HFF-Myc (cell line): ENCODE data around the gene EHD3.

Source experiments
- DNase-seq: peaks from one replicate; pipeline ENCODE4 v3.0.0-alpha.2; 2011; ENCODE audit warnings: low read depth; ENCODE audit errors: extremely low read depth
- H3K4me3 ChIP-seq: replicated peaks from 2 replicates; pipeline ENCODE4 v1.5.1; 2011; ENCODE audit warnings: low read depth, mild to moderate bottlenecking, control low read depth, low read length
- TF ChIP-seq, protein P1 (sequence below): IDR thresholded peaks from 2 replicates; pipeline ENCODE4 v1.5.1; 2012; ENCODE audit warnings: mild to moderate bottlenecking, low read depth, low read length, control low read depth; ENCODE audit errors: missing control alignments

EHD3 gene

DNA sequence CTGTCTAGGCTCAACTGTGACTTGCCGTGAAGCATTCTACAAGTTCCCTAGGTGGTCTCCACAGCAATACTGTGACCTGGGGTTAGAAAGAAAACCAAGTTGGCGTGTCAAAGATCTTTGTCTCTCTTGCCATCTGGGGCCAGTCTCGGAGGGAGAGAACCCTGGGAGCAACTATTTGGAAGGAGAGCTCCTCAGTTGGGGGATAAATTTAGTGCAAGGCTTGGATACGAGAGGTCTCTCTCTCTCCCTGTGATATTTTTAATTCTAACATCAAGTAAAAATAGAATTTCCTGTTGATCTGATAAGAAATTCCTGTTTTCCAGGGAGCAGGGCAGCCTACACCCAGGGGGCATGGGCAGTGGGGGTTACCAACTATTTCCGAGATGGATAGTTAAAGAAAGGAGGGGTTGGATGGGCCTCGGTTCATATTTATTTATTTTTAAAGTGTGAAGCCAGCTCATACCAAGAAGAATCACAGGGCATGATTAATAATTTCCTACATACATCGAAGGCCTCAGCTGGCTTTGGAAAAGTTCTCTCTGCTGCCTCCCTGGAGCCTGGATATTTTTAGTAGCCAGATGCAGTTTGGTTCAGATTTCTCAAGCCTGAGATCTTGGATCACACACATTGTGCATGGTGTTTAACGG, 62.8 kb downstream of the EHD3 start:
- DNase-seq: no peak
- TF ChIP-seq, protein P1, sequence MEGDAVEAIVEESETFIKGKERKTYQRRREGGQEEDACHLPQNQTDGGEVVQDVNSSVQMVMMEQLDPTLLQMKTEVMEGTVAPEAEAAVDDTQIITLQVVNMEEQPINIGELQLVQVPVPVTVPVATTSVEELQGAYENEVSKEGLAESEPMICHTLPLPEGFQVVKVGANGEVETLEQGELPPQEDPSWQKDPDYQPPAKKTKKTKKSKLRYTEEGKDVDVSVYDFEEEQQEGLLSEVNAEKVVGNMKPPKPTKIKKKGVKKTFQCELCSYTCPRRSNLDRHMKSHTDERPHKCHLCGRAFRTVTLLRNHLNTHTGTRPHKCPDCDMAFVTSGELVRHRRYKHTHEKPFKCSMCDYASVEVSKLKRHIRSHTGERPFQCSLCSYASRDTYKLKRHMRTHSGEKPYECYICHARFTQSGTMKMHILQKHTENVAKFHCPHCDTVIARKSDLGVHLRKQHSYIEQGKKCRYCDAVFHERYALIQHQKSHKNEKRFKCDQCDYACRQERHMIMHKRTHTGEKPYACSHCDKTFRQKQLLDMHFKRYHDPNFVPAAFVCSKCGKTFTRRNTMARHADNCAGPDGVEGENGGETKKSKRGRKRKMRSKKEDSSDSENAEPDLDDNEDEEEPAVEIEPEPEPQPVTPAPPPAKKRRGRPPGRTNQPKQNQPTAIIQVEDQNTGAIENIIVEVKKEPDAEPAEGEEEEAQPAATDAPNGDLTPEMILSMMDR: no peak
- no peak overlapping the region for H3K4me3 ChIP-seq

DNA sequence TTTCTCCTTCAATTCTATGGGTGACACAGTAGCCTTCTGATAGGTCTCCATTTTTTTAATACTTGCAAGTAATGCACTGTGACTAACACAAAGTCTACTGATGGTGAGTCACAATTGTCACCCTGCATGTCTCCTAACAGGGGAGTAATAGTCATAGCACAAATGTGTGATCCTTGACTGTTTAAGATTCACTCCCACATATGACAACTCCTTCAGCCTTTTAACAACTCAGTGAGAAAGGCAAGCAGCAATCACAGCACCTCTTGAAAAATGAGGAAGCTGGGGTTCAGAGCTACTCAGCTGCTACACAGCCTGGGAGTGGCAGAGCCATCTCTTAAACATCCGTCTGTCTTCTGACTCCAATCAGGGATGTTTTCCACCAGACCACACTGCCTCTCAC, 63.8 kb downstream of the EHD3 start:
- no peak overlapping the region for H3K4me3 ChIP-seq
- DNase-seq: no peak
- TF ChIP-seq, protein P1: no peak

DNA sequence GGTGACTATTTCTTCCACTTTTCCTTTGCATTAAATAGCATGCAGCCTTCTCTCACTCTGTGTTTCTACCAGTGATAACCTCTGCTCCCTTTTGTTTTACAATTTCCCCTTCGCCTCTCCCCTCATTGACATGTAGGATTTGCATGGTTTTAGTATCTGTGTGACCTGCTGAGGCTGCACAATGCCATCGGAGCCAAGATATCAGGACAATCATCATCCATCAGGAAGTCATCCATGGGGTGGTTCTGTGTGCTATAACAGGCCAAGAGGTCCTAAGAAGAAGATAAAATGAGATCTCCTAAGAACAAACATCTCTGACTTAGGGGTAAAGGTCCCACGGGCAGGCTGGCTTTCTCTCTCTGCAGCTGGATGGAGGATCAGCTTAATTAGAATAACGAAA, 65.6 kb downstream of the EHD3 start:
- TF ChIP-seq, protein P1: no peak
- DNase-seq: no peak
- no peak overlapping the region for H3K4me3 ChIP-seq

DNA sequence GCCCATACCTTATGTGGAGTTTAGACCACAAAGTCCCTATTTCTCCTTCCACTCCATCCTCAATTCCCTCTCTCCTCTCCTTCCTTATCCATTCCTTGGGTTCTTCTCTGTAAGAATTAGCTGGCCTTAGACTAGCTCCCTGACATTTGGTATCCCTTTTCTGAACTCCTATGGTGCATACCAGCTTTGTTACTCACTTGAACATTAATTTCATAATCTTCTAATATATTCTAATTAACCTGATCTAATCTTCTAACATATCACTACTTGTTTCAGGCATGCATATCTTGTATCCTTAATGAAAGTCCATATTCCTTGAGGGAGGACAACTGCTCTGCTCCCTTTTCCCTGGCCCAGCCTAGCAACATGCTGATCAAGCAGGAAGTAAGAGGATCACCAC, 66.4 kb downstream of the EHD3 start:
- no peak overlapping the region for H3K4me3 ChIP-seq
- TF ChIP-seq, protein P1: no peak
- no peak for DNase-seq

DNA sequence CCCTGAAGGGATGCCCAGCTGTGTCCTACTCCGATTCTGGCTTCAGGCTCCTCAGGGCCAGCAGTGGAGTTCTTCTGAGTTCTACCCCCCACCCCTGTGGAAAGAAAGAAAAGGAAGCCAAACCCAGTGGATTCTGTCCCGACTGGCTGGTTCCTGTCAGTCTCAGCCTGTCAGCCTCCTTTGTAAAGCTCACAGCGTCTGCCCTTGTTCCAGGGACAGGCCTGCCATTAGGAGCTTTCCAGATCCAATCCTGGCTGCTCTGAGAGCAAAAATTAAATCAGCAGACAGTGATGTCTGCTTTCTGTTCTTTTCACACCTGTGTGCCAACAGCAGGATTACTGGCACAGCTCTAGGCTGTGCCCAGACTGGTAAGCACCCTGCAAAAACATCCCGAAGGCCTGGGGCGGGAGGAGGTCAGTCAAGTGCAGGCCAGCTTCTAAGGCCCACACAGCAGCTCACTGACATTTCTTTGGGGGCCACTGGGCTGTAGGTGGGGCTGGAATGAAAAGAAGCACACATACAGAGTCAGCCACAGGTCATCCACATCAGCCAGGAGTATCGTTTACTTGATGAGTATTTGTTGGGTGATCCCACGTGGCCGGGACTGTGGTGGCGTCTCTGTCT, 69.1 kb downstream of the EHD3 start:
- no peak overlapping the region for H3K4me3 ChIP-seq

DNA sequence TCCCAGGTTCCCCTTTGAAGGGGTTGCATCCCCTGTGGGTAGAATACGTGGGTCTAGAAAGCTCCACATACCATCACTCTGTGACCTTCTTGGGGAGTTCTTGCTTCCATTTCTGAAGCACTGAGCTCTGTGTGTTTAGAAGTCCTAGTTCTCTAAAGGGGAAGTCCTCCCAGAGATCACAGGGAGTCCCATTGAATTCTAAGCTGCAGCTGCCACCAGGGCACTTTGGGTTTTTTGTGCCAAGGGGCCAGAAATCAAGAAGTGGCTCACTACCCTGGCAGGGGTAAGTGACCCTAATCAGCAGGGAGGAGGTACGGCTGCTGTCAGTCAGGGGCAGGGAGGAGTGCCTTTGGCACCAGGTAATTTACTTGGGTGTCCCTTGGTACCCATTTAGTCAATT, 70.9 kb downstream of the EHD3 start:
- no peak for DNase-seq
- no peak overlapping the region for H3K4me3 ChIP-seq
- TF ChIP-seq, protein P1: no peak

More for the DNA sequence above, 69.1 kb downstream of the EHD3 start:
- TF ChIP-seq, protein P1: no peak
- DNase-seq: no peak

DNA sequence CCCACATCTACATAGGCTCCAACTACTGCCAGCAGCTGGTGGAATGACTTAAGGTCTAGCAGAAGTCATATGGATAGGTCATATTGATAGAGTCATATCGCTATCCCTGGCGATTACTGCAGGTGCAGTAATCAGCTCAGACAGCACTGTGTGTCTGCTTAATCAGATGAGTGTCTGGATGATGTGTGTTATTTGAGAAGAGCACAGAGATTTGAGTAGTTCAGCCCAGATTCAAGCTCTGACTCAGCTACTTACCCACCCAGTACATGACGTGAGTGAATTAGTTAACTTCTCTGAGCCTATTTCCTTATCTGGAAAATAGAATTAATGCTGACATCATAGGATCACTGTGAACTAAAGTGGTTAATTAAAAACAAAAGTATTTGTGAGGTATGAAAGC, 78.9 kb downstream of the EHD3 start:
- TF ChIP-seq, protein P1: no peak
- DNase-seq: no peak
- H3K4me3 ChIP-seq: no peak overlapping the region
